Medulla oblongata (tissue), 1 donor: ENCODE measurements around the gene NT5C1B.
"Not testable (repeated sequence)": the region's sequence is repeated elsewhere in the genome, so short reads cannot be mapped to it uniquely, and the experiment has no call there.

Experiments used
- DNase-seq: peaks from one replicate; pipeline ENCODE4 v3.0.0-alpha.2; 2015; ENCODE audit errors: extremely low spot score

Gene NT5C1B

DNA sequence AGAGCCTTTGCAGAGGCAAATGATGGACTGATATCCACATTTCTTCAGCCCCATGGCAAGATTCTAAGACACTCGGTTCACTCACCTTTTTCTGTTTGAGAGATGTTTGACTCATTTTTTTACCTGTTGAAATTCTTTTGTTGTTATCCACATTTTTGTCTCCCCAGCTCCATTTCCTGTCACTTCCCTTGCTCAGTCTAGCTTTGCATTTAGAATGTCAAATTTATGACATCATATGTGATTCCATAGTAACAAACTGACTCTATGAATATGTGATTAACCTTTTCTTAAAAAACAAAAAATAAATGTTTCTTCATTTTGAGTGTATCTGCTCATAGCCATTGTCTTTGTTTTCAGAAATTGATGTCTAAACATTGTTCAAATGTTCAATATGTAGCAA is at the start of gene NT5C1B:
Gene NT5C1B, minus strand, starts transcription at position 216 of the 400 bp plus-strand sequence. Its CDS starts 101 bp downstream, at position 115.
- DNase-seq: no peak

DNA sequence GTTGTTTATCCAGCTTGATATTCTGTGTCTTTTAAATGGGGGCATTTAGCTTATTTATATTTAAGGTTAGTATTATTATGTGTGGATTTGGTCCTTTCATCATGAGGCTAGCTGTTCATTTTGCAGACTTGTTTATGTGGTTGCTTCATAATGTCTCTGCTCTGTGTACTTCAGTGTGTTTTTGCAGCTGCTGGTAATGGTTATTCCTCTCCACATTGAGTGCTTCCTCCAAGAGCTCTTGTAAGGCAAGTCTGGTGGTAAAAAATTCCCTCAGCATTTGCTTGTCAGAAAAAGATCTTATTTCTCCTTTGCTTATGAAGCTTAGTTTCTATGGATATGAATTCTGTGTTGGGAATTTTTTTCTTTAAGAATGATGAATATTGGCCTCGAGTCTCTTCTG is 47.8 kb upstream of the NT5C1B start:
- DNase-seq: no peak

DNA sequence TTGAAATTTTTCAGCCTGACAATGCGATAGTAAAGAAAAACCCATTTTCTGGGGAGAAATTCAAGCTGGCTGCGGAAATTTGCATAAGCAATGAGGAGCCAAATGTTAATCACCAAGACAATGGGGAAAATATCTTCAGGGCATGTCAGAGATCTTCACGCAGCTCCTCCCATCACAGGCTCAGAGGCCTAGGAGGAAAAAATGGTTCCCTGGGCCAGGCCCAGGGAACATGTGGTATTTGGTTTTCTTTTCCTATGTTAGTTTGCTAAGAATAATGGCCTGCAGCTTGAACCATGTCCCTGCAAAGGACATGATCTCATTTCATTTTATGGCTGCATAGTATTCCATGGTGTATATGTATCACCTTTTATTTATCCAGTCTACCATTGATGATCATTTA is 43.3 kb upstream of the NT5C1B start:
- DNase-seq: not testable (repeated sequence)

DNA sequence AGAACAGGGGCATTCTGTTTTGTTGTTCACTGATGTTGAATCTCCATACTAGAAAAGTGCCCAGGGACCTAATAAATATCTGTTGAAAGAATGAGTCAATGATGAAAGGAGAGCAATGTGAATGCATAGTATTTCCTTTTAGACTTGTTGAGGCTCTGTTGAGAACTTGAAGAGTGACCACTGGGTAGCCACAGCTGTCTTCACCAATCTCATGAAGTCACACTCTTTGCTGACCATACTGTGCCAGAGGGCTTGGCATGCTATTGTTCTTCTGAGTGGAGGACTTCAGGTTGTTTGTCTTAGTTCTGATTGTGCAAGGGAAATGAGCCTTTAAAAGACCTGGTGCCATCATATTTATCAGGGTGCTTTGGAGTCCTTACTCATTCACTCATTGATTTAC is 41.6 kb upstream of the NT5C1B start:
- no peak for DNase-seq

DNA sequence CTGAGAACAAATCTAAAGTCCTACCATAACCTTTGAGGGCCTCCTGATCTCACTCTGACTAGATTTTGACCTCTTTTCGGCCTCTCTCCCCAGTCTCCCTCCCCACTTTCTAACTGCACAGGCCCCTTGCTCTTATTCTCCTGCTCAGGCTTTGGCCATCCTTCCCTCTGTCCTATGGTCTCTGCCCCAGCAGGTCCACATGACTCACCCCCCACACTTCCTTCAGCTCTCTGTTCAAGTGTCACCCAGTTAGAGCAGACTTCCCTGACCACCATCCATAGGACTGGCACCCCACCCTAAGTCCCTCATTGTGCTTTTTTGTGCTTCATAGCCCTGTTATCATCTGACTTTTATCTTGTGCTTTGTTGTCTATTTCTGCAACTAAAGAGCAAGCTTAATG is 41.2 kb upstream of the NT5C1B start:
- no peak for DNase-seq

DNA sequence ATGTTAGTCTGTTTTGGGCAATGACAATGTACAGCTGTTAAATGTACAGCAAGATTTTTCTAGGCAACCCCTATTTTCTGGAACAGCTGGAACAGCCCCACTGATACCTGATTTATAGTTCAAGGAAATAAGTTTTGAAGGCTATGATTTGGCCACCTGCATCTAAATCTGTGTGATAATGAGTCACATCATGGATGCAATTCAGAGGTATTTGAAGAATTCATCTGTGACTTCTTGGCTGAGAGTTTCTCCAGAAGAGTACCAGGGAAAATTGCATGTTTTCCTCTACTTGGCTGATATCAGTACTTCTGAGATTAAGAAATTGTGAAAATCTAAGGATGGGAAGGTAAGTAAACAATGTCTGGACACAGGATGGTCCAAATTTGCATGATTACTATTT is 40.7 kb upstream of the NT5C1B start:
- no peak for DNase-seq

DNA sequence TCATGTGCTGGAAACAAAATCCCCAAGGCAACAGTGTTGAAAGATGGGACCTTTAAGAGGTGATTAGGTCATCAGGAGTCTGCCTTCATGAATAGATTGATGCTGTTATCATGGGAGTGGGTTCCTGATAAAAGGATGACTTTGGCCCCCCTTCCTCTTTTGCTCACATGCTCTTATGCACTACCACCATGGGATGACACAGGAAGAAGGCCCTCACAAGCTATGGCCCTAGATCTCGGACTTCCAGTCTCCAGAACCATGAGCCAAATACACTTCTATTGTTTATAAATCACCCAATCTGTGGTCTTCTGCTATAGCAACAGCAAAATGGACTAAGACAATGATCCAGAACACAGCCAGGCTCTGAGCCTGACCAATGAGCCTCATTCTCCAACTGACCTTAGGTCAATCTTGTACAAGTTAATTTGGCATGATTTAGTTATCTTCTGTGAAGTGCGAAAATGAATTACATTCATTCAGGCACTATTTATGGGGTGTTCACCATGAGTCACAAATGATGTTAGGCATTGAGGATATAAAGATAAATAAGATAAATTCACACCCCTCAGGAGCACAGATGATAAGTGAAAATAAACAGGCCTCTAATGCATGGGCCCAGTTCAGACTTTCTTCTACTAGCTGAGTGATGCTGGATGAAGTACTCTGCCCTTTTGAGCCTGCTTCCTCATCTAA is 37.7 kb upstream of the NT5C1B start:
- DNase-seq: no peak

DNA sequence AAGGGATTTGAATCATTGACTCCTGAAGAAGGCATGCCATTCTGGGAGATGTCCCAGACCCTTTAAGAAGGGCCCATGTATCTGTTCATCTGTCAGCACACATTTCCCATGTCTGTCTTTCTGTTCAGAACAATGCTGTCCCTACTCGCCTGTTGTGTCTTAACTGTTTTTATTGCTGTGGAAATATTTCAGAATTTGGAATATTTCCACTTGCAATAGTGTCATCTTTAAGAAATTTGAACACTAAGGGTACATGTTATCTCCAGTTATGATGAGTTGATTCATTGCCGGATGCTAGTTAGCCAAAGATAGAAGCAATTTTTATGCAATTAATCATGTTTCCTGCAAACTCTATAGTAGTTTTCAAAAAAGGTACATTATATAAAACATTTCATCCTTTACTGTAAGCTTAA is 36.9 kb upstream of the NT5C1B start:
- DNase-seq: no peak

DNA sequence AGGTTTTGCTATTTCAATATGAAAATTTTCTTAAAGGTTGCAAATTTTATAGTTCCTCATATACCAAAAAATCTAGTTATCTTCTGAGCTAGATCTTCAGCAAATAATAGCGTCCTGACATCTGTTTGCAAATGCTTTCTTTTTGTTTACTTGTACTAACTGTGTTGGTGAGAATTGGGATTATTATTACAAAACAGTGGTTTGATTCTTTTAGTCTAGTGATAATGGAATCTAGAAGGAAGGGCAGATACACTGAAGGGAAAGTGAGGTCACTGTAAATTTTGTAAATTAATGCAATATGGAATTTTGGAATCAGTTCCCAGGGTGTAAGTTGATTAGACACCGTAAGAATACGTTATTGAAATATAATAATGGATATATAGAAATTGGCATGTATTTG is 36.2 kb upstream of the NT5C1B start:
- DNase-seq: no peak

DNA sequence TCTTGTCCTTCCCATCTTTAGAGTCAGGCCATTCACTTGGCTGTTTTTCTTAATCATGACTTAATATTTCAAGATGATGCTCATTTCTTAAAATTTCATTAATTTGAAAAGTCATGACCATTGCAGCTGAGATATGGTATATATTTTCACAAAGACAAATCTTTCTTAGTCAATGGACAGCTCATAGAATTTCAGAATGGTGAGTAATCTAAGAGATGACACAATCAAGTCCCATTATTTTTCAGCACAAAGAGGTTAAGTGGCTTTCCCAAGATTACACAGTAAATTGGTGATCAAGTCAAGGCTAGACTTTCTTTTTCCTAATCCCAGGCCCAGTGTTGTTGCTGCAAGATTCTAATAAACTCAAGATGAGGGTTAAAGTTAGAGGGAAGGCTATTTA is 34.4 kb upstream of the NT5C1B start:
- DNase-seq: no peak

DNA sequence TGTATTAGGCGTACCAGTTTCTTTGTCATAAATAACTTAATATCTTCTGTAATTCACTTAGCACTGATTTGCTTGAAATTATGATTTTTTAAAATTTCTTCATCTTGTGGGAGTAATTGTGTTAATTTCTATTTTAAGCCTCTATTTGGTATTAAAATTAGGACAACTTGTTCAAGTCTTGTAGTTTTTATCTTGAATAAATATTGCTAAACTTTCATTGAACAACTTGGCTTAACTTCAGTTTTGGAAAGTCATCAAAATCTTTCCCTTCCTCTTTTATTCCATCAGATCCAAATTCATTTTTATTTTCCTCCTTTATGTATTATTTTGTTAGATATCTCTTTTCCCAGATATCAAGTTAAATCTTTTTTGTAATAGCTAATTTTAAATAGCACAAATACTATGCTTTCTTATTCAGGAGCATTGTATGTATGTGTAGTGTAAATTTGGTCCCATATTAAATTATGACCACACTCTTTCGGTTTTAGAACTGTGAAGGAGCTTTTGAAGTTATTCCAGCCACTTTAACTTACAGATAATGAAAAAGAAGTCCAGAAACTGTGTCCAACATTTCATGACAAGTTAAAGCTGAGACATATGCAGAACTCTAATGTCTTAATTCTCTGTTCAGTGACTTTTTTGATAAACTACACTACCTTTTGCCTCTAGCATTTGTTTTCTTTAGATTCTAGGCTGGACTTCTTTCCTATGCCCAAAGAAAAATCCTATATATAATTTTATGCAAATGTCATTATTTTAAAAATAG is 31.7 kb upstream of the NT5C1B start:
- no peak for DNase-seq

DNA sequence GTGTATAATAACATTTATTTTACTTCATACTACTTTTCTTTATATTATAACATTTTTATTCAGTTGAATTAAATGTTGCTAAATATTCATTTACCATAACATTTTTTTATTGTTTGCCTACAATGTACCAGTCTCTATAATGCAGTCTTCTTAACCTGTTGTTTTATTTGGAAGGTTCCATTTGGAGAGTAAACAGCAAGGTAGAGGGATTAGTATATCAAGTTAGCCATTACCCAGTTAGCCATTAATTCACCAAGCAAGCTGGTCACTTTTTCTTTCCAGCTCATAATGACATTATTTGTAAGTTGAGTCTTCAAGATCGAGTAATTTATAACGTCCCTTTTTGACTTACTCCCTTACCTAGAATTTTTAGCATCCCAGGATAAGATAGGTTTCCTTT is 29.7 kb upstream of the NT5C1B start:
- no peak for DNase-seq

DNA sequence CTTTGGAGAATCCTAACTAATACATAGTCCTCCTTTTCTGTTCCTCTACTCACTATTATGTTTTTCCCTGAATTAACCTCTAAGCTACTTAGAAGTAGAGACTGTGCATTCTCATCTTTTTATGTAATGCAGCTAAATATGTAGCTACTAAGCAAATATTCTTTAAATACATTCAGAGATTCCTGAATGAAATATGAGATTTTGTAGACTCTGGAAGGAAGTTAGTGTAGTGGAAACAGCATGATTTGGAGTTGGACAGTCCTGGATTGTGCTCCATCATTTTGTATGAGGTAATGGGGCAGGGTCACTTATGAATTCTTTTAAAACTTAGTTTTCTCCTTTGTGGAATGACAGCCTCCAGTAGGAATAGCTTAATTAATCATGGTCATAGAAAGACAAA is 24.7 kb upstream of the NT5C1B start:
- no peak for DNase-seq

DNA sequence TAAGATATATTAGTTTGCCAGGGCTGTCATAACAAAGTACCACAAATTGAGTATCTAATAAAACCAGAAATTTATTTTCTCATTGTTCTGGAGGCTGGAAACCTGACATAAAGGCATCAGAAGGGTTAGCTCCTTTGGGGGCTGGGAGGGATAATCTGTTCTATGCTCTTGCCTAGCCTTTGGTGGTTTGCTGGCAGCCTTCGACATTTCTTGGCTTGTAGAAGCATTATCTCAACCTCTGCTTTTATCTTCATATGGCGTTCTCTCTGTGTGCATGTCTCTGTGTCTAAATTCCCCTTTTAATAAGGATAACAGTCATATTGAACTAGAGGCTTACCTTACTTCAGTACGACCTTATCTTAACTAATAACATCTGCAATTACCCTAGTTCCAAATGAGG is 22.8 kb upstream of the NT5C1B start:
- DNase-seq: no peak

DNA sequence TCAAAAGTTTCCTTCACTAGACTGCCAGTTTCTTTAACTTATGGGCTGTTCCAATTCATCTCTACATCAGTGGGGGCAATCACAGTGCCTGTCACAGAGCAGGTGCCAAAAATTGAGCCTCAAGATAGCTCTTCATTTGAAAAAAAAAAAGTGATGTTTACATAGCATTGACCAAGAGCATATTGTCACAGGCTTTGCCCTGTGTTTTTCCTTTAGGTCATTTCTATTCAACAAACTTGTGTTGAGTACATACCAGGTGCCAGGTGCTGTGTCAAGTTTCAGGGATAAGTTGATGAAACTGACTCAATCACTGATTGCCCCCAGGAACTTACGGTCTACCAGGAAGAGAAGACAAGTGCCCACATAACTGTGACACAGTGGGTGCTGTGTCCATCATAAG is 22.2 kb upstream of the NT5C1B start:
- no peak for DNase-seq

DNA sequence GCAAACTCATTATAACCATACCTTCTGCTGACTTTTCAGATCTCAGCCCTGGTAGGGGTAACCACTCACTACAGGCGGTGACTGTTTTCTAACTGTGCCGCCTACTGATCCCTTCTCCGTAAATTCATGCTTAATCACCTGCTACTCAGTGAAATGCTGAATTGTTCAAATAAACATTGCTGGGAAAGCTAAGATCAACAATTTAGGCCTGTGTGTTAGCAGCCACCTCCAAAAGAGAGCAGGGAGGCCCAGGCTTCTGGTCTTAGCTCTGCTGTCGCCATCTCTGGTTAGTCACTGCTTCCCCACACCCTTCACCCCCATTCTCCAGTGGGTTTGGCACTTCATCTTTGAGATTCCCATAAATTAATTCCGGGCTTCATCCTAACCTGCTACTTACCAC is 21.8 kb upstream of the NT5C1B start:
- no peak for DNase-seq

DNA sequence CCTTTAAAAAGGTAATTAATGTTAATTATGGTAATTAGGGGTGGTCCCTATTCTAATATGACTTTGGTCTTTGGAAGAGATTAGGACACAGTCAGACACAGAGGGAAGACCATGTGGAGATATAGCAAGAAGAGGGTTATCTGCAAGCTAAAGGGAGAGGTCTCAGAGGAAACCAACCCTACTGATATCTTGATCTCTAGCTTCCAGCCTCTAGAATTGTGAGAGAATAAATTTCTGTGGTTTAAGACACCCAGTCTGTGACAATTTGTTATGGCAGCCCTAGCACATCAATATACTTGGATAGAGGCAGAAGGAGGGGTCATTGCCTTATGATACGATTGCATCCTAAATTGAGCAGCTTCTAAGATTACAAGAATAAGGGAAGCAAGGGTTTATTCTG is 21.3 kb upstream of the NT5C1B start:
- DNase-seq: no peak

DNA sequence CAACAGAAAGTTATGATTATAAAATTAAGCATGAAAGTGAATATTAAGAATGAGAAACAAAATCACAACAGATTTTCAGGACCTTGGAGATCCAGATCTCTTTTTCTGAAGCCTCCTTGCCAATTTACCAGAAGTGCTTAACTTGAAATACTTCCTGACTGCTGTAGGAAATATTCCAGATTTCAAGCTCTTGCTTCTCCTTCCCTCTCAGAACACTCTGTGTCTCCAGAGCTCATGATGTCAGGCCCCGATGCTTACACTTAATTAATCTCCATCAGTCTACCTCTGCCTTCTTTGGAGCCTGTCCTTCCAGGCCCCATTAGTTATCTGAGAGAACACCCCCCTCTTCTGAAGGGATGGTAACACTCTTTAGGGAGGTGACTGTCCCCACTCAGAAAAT is 20.7 kb upstream of the NT5C1B start:
- DNase-seq: no peak

DNA sequence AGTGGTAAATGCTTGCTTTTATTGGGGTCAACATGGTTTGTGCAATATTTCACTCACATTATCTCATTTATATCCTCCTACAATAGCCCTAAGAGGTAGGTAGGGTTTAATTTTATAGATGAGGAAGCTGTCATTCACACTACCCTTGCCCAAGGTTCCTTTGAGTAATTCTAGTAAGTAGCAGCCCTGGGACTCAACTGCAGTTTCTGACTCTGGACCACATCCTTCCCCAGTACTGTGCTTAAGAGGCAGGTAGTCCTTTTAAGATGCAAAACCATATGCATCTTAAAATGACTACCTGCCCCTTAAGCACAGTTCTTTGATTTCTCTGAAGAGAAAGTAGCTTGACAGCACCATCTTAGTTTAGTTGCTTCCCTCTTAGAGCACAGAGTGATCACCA is 15.7 kb upstream of the NT5C1B start:
- no peak for DNase-seq

DNA sequence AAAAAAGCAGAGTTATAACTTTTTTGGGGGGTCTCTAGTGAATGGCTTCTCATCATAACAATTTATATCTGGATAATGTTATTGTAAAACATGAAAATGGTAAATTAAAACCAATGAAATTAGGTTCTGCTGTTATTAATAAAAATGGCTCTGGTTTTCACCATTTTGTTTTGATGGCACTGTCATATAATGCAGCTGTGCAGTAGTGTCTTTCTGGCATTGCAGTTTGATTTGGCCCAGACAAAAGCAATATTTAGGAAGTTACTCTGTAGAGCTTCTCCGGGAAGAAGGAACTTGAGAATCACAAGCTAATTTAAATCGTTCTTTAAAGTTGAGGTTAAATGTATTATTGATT is 15.1 kb upstream of the NT5C1B start:
- DNase-seq: no peak

DNA sequence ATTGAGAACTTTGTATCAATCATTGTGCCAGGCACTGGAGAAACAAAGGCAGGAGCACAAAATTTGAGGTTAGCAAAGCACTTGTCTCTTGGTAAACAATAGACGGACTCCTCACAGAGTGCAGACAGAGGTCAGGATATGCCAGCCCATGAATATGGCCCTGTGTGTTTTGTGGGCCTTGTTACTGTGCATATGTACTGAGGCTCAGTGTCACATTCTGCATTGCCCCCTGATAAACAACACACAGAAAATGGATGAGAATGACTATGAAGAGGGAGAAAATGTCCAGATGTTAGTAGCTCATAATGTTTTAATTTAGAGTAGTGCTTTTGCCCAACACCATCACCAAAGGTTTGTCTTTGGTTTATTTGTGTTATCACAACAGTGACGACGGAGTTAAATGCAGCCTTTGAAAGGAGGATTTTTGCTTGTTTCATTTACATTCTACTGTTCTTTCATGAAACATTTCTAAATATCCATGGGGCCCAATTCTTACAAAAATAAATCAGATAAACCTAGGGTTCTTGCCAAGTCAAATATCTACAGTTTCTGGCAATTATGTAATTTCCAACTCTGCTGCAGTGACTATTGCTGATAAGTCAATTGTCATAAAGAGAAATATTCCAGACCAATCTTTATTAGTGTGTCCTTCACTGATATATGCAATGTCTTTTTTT is 14.6 kb upstream of the NT5C1B start:
- no peak for DNase-seq

DNA sequence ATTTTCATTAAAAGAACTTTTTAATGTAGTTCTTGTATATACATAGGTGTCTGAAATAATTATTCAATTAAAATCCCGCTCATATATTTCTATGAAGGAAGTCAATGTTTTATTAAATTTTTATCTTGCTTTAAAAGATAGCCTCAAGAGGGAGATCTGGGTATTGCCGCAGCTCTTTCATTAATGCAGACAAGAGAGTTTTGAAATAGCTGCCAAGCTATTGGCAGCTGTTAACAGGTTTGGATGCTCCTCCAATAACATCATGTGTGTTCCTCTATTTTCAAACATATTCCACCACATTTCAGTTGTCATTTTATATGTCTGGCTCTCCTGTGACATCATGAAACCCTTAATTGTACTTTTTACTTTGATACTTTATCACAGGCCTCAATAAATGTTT is 12.9 kb upstream of the NT5C1B start:
- no peak for DNase-seq

DNA sequence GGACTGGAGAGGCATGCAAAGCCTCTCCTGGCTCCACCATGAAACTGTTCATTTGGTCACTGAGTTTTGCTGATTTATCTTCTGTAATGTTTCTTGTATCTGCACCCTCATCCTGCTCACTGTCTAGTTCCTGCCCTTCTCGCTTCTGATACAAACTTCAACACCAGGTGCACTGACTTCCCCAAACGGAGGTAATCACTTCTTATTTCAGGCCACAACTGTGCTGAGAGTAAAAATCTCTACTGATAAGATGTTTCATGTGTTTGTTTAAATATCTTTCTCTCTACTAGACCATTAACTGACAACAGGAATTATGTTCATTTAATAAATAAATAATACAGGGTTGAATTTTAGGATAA is 10.9 kb upstream of the NT5C1B start:
- no peak for DNase-seq
